HG02870 (cell line): Measurements from ENCODE around the gene ADAM23.

ENCODE experiments used
- ATAC-seq: cut with Tn5 transposase; IDR thresholded peaks from one replicate; pipeline ENCODE4 v1.9.1; 2021; ENCODE audit warnings: mild to moderate bottlenecking, moderate library complexity; ENCODE audit not compliant: unreplicated experiment

The ADAM23 gene

GRCh38 chr2:206438196-206438724 lies 5.1 kb upstream of the ADAM23 start:
- ATAC-seq, result no peak

DNA sequence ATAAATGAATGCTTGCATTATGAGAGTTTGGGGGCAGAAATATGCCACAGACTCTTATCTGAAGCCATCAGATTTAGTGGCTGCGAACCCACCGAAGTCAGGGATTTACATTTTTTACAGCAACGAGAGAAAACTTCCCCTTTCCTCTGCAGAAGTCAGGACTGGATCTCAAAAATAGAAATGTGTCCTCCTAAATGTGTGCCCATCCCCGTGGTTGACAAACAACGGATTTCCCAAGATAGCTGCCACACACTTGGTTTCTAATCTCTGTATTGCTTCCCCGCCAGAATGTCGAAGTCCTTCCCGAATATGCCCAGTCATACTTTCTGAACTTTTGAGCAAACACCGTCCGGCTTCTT lies 879 bp upstream of the ADAM23 start:
- ATAC-seq, result no peak

GRCh38 chr2:206443735-206444527 lies 599 bp downstream of the ADAM23 start:
- ATAC-seq, result peak; percentile 40

GRCh38 chr2:206445948-206446347 lies 2.6 kb downstream of the ADAM23 start:
- no peak for ATAC-seq

DNA sequence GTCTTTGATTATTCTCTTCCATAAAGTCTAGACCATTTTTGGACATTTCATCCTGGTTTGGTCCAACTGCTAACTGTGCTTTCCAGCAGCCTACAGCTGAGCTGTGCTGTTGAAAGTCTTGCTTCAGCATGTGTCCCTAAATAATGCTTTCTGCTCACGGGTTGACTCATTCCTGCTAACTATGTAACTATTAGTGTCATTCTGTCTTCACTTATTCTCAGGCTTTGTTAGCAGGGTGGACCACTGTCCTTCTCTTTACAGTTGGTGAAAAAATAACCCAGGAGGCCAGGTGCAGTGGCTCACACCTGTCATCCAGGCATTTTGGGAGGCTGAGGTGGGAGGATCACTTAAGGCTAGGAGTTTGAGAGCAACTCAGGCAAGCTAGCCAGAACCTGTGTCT lies 8.9 kb downstream of the ADAM23 start:
- peak; percentile 73 for ATAC-seq

DNA sequence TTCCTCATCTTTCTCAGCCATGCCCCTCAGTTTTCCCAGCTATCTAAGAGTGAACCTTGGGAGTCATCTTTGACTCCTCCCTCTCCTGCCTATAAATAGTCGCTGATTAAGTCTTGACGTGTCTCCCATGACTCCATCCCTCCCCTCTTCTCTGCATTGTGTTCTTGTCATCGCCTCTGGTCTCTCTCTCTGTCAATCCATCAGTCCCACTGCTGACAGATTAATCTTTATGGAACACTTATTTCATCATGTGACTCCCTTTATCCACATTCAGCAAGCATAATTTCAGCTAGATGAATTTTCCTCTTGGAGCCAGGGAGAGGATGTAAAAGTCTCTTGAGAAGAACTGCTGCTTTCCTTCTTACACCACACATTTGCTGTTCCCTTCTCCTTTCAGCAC lies 9.4 kb downstream of the ADAM23 start:
- ATAC-seq, result no peak

GRCh38 chr2:206456078-206456754 lies 12.9 kb downstream of the ADAM23 start:
- ATAC-seq, result no peak

- ATAC-seq, result peak; percentile 95
Measured at GRCh38 chr2:206457188-206457634, 13.9 kb downstream of the ADAM23 start.

DNA sequence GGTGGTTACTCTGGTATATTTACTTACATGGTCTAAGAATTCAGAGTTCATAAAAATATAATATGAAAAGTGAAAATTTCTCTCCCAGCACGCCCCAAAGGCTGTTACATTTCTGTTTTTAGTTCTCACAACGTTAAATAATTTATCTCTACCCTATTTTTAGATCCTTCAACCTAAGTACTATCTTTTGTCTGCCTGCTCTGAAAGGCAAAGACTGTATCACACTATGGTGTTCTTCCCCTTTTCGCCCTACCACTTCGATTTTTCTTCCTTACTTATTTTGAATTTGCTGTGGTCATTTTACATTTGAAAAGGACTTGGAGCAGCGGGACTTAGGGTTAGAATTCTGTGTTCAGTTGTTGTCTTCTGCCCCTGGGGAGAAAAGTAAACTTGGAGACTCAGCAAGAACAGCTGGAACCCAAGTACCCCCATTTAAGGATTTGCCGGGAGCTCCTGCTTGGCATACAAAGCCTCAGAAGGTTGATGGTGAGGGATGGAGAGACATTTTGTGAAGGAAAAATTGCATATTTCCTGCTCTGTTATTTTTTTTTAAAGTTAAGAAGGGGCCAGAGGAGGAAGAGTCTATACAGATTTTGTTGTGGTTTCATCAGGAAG lies 19.0 kb downstream of the ADAM23 start:
- ATAC-seq, result no peak

DNA sequence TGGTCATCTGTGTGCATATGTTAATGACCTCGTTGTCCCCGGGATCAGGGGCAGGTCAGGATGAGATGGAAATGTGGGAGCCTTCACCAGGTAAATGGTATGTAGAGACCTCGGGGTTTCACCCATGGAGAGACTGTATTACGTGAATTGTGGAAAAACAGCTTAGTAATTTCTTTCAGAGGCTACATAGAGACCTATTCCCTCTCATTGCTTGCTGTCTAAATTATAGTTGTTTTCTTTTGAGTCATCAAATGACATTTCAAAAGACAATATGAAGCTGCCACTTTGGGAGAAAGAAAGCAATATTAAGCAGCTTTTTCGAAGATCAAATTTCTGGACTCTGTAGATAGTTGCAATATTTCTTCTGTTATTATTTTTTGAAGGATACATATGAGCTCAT lies 20.4 kb downstream of the ADAM23 start:
- no peak for ATAC-seq

- ATAC-seq, result no peak
Measured at GRCh38 chr2:206464597-206464996, 21.3 kb downstream of the ADAM23 start.

- no peak for ATAC-seq
Measured at GRCh38 chr2:206471524-206472062, 28.3 kb downstream of the ADAM23 start.

- ATAC-seq, result no peak
Measured at GRCh38 chr2:206472094-206472493, 28.8 kb downstream of the ADAM23 start.

DNA sequence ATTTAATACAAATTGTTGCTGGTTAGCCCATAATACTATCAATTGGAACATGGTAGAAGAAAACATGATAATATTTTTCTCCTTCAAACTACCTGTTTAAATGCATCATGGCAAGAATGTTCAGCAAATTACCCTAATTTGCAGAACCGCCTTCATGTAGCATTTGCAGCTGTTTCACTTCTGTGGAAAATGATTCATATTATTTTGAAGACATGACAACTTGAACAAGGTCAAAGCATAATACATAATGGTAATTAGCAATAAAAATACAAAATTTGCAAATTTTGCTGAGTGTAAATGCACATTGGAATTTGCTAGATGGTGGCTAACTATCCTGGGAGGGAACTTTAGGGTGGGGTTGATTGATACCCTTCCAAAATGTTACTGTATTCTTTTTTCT lies 30.8 kb downstream of the ADAM23 start:
- ATAC-seq, result no peak

DNA sequence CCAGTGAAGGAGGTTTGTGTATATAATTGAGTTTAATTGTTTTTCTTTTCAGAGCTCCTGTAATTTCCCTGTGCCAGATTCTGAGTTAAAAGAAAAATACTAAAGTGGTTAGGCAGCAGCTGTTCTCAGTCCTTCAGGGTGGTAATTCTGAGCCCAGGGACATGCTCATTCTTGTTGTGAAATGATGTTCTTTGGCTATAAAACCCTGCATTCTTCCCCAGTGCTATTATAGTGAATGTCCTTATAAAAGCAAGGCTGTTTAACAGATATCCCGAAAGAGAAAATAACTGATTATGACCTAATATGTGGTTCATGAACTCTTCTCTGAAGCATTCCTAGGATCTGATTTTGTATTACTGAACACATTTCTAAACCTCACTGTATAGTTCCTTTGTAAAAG lies 34.0 kb downstream of the ADAM23 start:
- no peak for ATAC-seq

GRCh38 chr2:206478340-206478739 lies 35.0 kb downstream of the ADAM23 start:
- no peak for ATAC-seq

- ATAC-seq, result no peak
Measured at GRCh38 chr2:206480161-206480560, 36.8 kb downstream of the ADAM23 start.

DNA sequence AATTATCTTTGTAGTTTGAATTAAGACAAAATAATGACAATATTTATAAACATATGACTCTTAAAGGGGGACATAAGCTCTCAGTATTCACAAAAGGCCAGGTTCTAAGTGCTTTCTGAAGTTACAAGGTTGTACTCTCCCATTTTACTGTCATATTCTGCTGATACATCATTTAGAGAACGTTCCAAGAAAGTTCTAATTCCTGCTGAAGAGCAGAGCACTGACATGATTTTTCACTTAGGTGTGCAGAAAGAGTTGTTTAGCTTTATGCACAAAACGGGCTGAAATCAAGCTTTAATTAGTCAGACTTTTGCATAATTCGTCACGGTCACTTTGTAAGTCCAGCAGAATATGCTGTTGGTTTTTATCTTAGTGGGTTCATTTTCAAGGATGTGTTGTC lies 37.3 kb downstream of the ADAM23 start:
- no peak for ATAC-seq

GRCh38 chr2:206481056-206481455 lies 37.7 kb downstream of the ADAM23 start:
- ATAC-seq, result no peak

- ATAC-seq, result no peak
Measured at GRCh38 chr2:206482123-206482522, 38.8 kb downstream of the ADAM23 start.

DNA sequence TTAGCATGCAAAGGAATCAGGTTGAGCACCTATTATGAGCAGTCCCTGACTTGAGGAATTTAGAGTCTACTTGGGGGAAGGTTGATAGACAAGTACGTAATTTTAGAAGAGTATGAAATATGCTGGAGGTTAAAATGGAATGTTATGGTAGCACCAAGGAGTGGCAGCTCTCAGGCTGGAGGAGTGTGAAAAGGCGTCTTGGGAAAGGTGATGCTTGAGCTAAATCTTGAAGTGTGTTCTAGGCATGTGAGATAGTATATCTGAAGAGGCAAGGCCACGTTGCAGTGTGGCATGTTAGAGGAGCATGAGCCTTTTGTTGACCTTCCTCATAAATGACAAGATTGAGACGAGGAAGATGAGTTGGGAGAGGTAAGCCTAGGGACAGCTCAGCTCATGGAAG lies 39.3 kb downstream of the ADAM23 start:
- no peak for ATAC-seq

- ATAC-seq, result no peak
Measured at GRCh38 chr2:206488053-206488452, 44.7 kb downstream of the ADAM23 start.
